Measurements from ENCODE around the gene SOD1.

DNA sequence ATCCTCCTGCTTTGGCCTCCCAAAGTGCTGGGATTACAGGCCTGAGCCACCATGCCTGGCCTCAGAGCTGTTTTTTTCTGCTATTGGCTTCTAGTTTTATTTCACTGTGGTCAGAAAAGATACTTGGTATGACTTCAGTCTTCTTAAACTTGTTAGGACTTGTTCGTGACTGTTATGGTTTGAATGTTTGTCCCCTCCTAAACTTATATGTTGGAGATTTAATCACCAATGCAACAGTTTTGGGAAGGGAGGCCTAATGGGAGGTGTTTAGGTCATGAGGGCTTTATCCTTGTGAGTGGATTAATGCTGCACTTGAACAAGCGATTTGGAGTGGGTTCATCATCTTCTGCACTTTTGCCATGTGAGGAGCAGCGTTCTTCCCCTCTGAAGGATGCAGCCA is 24.5 kb upstream of the SOD1 start:
- TF ChIP-seq, protein P1, sequence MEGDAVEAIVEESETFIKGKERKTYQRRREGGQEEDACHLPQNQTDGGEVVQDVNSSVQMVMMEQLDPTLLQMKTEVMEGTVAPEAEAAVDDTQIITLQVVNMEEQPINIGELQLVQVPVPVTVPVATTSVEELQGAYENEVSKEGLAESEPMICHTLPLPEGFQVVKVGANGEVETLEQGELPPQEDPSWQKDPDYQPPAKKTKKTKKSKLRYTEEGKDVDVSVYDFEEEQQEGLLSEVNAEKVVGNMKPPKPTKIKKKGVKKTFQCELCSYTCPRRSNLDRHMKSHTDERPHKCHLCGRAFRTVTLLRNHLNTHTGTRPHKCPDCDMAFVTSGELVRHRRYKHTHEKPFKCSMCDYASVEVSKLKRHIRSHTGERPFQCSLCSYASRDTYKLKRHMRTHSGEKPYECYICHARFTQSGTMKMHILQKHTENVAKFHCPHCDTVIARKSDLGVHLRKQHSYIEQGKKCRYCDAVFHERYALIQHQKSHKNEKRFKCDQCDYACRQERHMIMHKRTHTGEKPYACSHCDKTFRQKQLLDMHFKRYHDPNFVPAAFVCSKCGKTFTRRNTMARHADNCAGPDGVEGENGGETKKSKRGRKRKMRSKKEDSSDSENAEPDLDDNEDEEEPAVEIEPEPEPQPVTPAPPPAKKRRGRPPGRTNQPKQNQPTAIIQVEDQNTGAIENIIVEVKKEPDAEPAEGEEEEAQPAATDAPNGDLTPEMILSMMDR (IDR thresholded peaks at IDR 0.05; ENCODE audit: low read length) = no peak
- no peak for TF ChIP-seq EZH2 (IDR thresholded peaks at IDR 0.05; ENCODE audit: borderline replicate concordance, low read length)

All from OCI-LY1 (cell line).